MM.1S (cell line): ENCODE data around the gene GSG1L.
"Not testable (repeated sequence)": the region's sequence is repeated elsewhere in the genome, so short reads cannot be mapped to it uniquely, and the experiment has no call there.

Source experiments
- DNase-seq: peaks from one replicate; pipeline ENCODE4 v3.0.0-alpha.2; 2015
- H2AFZ ChIP-seq: fragments of 300-600 bp; sonication (generic); 2 replicates; pipeline ENCODE4 v1.6.0; 2016; ENCODE audit warnings: antibody characterized with exemption, low read length
- H3F3A ChIP-seq: fragments of 300-600 bp; sonication (generic); 2 replicates; pipeline ENCODE4 v1.6.1; 2016; ENCODE audit warnings: mild to moderate bottlenecking, antibody characterized with exemption, low read length, moderate library complexity, mixed read lengths; ENCODE audit not compliant: insufficient read depth
- H3K27ac ChIP-seq: fragments of 300-600 bp; sonication (generic); 2 replicates; pipeline ENCODE4 v1.5.1; 2016; ENCODE audit warnings: mild to moderate bottlenecking, low read length
- H3K27me3 ChIP-seq: fragments of 300-600 bp; sonication (generic); replicated peaks from 2 replicates; pipeline ENCODE4 v1.6.0; 2016; ENCODE audit warnings: low read length; ENCODE audit not compliant: insufficient read depth
- H3K36me3 ChIP-seq: fragments of 300-600 bp; sonication (generic); replicated peaks from 2 replicates; pipeline ENCODE4 v1.6.1; 2016; ENCODE audit warnings: mild to moderate bottlenecking, low read length, mixed read lengths; ENCODE audit not compliant: insufficient read depth
- H3K4me1 ChIP-seq: fragments of 300-600 bp; sonication (generic); 2 replicates; pipeline ENCODE4 v1.6.1; 2016; ENCODE audit warnings: low read length, mixed read lengths
- H3K4me2 ChIP-seq: fragments of 300-600 bp; sonication (generic); 2 replicates; pipeline ENCODE4 v1.6.0; 2016; ENCODE audit warnings: low read depth, low read length
- H3K4me3 ChIP-seq: fragments of 300-600 bp; sonication (generic); 2 replicates; pipeline ENCODE4 v1.5.1; 2016; ENCODE audit warnings: low read length, mixed read lengths
- H3K79me2 ChIP-seq: fragments of 300-600 bp; sonication (generic); 2 replicates; pipeline ENCODE4 v1.6.1; 2016; ENCODE audit warnings: mixed run types, low read length, mixed read lengths
- H3K9ac ChIP-seq: fragments of 300-600 bp; sonication (generic); 2 replicates; pipeline ENCODE4 v1.6.1; 2016; ENCODE audit warnings: low read length, mixed read lengths
- H3K9me2 ChIP-seq: fragments of 300-600 bp; sonication (generic); replicated peaks from 2 replicates; pipeline ENCODE4 v1.6.1; 2016; ENCODE audit warnings: mild to moderate bottlenecking, low read length, mixed read lengths; ENCODE audit not compliant: insufficient read depth
- H3K9me3 ChIP-seq: fragments of 300-600 bp; sonication (generic); replicated peaks from 2 replicates; pipeline ENCODE4 v1.6.1; 2016; ENCODE audit warnings: mild to moderate bottlenecking, low read length, mixed read lengths; ENCODE audit not compliant: insufficient read depth
- H4K20me1 ChIP-seq: fragments of 300-600 bp; sonication (generic); 2 replicates; pipeline ENCODE4 v1.6.1; 2016; ENCODE audit warnings: mild to moderate bottlenecking, low read length, moderate library complexity, mixed read lengths; ENCODE audit not compliant: insufficient read depth
- CTCF ChIP-seq: fragments of 300-600 bp; sonication (generic); IDR thresholded peaks from 2 replicates; pipeline ENCODE4 v1.5.1; 2016; ENCODE audit warnings: antibody characterized with exemption, low read length, mixed read lengths
- EZH2 ChIP-seq: fragments of 300-600 bp; sonication (generic); optimal IDR thresholded peaks from 2 replicates; pipeline ENCODE3; 2017; ENCODE audit warnings: low read depth, mild to moderate bottlenecking, antibody characterized with exemption, low read length, mixed read lengths
- EZH2phosphoT487 ChIP-seq: fragments of 300-600 bp; sonication (generic); IDR thresholded peaks from 2 replicates; pipeline ENCODE4 v1.6.1; 2018; ENCODE audit warnings: antibody characterized with exemption, low read length

Gene GSG1L

GRCh38 chr16:27745348-27745747 lies 318.2 kb downstream of the GSG1L start:
- TF ChIP-seq EZH2phosphoT487 (no peak), CTCF (no peak), EZH2 (no peak)

GRCh38 chr16:27743963-27744362 lies 319.6 kb downstream of the GSG1L start:
- Histone ChIP-seq H3K4me3 (no peak overlapping the region), H3K27ac (no peak overlapping the region), H3K27me3 (no peaks in the 10 kb centered on the region), H3F3A (no peaks in the 10 kb centered on the region), H3K79me2 (no peaks in the 10 kb centered on the region), H3K9ac (no peak overlapping the region), H3K9me3 (no peaks in the 10 kb centered on the region), H3K36me3 (no peaks in the 10 kb centered on the region), H4K20me1 (no peaks in the 10 kb centered on the region), H3K9me2 (no peaks in the 10 kb centered on the region), H2AFZ (no peak overlapping the region), H3K4me1 (no peaks in the 10 kb centered on the region), H3K4me2 (no peak overlapping the region)
- no peak for TF ChIP-seq EZH2phosphoT487
- TF ChIP-seq EZH2: no peak
- no peak for TF ChIP-seq CTCF
- no peak for DNase-seq

More at GRCh38 chr16:27745348-27745747, 318.2 kb downstream of the GSG1L start:
- no peaks in the 10 kb centered on the region for H3K4me1 ChIP-seq
- no peaks in the 10 kb centered on the region for H3K9me3 ChIP-seq
- H3K27ac ChIP-seq: no peak overlapping the region
- no peaks in the 10 kb centered on the region for H3K79me2 ChIP-seq
- H3K4me2 ChIP-seq: no peak overlapping the region
- no peaks in the 10 kb centered on the region for H3F3A ChIP-seq
- no peaks in the 10 kb centered on the region for H3K27me3 ChIP-seq
- no peak overlapping the region for H3K9ac ChIP-seq
- no peak overlapping the region for H3K4me3 ChIP-seq
- DNase-seq: no peak
- H2AFZ ChIP-seq: no peak overlapping the region
- H4K20me1 ChIP-seq: no peaks in the 10 kb centered on the region
- no peaks in the 10 kb centered on the region for H3K9me2 ChIP-seq
- no peaks in the 10 kb centered on the region for H3K36me3 ChIP-seq

GRCh38 chr16:27743001-27743400 lies 320.5 kb downstream of the GSG1L start:
- not testable (repeated sequence) for H2AFZ ChIP-seq, H3F3A ChIP-seq, H3K4me3 ChIP-seq, H4K20me1 ChIP-seq, H3K27ac ChIP-seq, H3K27me3 ChIP-seq, H3K79me2 ChIP-seq, H3K4me1 ChIP-seq, H3K4me2 ChIP-seq, H3K9me2 ChIP-seq, H3K9ac ChIP-seq, H3K9me3 ChIP-seq, DNase-seq, H3K36me3 ChIP-seq

- Histone ChIP-seq H3K4me1 (no peaks in the 10 kb centered on the region), H3K79me2 (no peaks in the 10 kb centered on the region), H3K27ac (no peak overlapping the region), H3F3A (no peaks in the 10 kb centered on the region), H2AFZ (no peak overlapping the region), H3K9me2 (no peaks in the 10 kb centered on the region), H3K27me3 (no peaks in the 10 kb centered on the region), H3K9ac (no peak overlapping the region), H3K4me2 (no peak overlapping the region), H3K4me3 (no peak overlapping the region), H4K20me1 (no peaks in the 10 kb centered on the region), H3K36me3 (no peaks in the 10 kb centered on the region), H3K9me3 (no peaks in the 10 kb centered on the region)
- no peak for DNase-seq
- TF ChIP-seq EZH2 (no peak), EZH2phosphoT487 (no peak), CTCF (no peak)
These were observed 321.2 kb downstream of the GSG1L start for GRCh38 chr16:27742333-27742732.
